ENCODE measurements around the gene NCOR2. TPM values are rescaled to one million over a fixed set of nuclear protein-coding genes. Genes with fewer than 3 reads are reported as not detected.

Gene NCOR2
- polyA plus RNA-seq, 1 donor (not counting 4 experiments of a cell fraction or from before 2014, with no cell fraction given), result 4.7 TPM

DNA sequence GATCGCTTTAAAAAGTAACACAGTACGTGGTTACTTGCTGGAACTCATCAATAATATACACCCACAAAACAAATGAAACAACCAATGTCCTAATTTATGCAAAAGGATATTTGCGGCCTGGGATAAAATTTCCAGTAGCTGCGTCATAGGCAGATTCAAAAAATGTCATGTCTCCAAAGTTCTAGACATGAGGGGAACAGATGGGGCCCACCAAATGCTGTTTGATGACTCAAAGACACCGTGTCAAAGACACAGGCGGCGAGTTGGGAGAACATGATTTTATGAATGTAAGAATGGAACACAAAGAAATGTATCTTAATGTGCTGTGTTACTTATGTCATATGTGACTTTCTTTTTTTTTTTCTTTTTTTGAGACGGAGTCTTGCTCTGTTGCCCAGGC is 34.3 kb upstream of the NCOR2 start:
- dilution Hi-C loops (cut with MboI; ENCODE audit: extremely low pct_ligation_motif_present, low sequenced_read_pairs), result no loop called here
- H3K27ac ChIP-seq (ENCODE audit: control insufficient read depth, insufficient read depth, low read length), result no peak overlapping the region
- no peak overlapping the region for H2AFZ ChIP-seq (ENCODE audit: control insufficient read depth, low read length)
- no peaks in the 10 kb centered on the region for H3K9me1 ChIP-seq (ENCODE audit: control insufficient read depth, extremely low read depth, insufficient read depth, low read length)
- no peak overlapping the region for H3K4me2 ChIP-seq (ENCODE audit: control insufficient read depth, extremely low read depth, insufficient read depth, low read depth, low read length)
- no peak for DNase-seq (ENCODE audit: low read depth, low spot score)
- H3K36me3 ChIP-seq (ENCODE audit: control insufficient read depth in 2 of 2, extremely low read depth in 1 of 2, insufficient read depth in 2 of 2, low read length in 2 of 2), result no peaks in the 10 kb centered on the region
- H3K9ac ChIP-seq (ENCODE audit: control insufficient read depth, extremely low read depth, insufficient read depth, low read length), result no peak overlapping the region
- no peaks in the 10 kb centered on the region for H3K4me1 ChIP-seq (ENCODE audit: control insufficient read depth, extremely low read depth, insufficient read depth, low read length)
- H4K20me1 ChIP-seq (ENCODE audit: control insufficient read depth, extremely low read depth, insufficient read depth, low read length), result no peaks in the 10 kb centered on the region
- FAIRE-seq, result no peak
- TF ChIP-seq, protein P1, sequence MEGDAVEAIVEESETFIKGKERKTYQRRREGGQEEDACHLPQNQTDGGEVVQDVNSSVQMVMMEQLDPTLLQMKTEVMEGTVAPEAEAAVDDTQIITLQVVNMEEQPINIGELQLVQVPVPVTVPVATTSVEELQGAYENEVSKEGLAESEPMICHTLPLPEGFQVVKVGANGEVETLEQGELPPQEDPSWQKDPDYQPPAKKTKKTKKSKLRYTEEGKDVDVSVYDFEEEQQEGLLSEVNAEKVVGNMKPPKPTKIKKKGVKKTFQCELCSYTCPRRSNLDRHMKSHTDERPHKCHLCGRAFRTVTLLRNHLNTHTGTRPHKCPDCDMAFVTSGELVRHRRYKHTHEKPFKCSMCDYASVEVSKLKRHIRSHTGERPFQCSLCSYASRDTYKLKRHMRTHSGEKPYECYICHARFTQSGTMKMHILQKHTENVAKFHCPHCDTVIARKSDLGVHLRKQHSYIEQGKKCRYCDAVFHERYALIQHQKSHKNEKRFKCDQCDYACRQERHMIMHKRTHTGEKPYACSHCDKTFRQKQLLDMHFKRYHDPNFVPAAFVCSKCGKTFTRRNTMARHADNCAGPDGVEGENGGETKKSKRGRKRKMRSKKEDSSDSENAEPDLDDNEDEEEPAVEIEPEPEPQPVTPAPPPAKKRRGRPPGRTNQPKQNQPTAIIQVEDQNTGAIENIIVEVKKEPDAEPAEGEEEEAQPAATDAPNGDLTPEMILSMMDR (optimal IDR thresholded peaks at IDR 0.05 in 1 of 3, IDR thresholded peaks at IDR 0.05 in 1 of 3, conservative IDR thresholded peaks at IDR 0.05 in 1 of 3; ENCODE audit: extremely low read depth in 1 of 3, insufficient read depth in 2 of 3, low read length in 3 of 3), result no peak
- TF ChIP-seq EZH2 (IDR thresholded peaks at IDR 0.05; ENCODE audit: low read length), result no peak
- H3K79me2 ChIP-seq (ENCODE audit: control insufficient read depth, insufficient read depth, low read length), result no peaks in the 10 kb centered on the region
- H3K4me3 ChIP-seq (ENCODE audit: control insufficient read depth in 2 of 3, extremely low read depth in 1 of 3, insufficient read depth in 2 of 3, low read depth in 1 of 3, low read length in 3 of 3), result no peak overlapping the region
- H3K27me3 ChIP-seq (ENCODE audit: control insufficient read depth, extremely low read depth, insufficient read depth, low read length), result no peaks in the 10 kb centered on the region
- H3K9me3 ChIP-seq (ENCODE audit: control insufficient read depth, low read depth, low read length), result no peaks in the 10 kb centered on the region

DNA sequence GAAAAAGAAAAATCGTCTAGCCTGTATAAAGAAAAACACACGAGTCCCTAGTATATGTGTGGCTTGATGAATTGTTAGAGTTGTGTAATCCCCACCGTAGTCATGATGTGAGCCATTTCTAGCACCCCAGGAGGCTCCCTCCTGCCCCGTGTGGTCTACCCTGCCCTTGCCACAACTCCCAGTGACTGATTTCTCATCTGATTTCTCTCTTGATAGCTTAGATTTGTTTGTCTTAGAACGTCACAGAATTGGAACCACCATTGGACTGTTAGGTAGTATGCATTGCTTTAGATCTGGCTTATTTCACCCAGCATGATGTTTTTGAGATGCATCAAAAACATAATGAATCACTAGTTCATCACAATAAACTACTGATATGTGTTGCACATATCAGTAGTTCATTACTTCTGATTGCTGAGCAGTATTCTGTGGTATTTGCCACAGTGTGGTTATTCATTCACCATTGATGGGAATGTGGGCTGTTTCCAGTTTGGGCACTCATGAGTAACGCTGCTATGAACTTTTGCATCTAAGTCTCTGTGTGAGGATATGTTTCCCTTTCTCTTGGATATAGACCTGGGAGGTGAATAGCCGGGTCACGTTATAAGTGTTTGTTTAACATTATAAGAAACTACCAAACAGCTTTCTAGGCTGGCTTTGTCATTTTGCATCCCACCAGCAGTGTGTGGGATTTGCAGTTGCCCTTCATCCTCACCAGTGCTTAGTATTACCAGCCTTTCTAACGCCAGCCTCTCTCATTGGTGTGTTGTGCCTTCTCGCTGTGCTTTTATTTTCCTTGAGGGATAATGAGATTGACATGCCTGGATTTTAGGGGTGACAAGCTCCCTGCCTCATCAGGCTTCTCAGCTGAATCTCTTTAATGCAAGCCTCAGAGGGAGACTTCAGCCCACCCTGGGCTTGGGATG is 31.9 kb upstream of the NCOR2 start:
- Histone ChIP-seq H3K27me3 (ENCODE audit: control insufficient read depth, extremely low read depth, insufficient read depth, low read length) (no peaks in the 10 kb centered on the region), H3K36me3 (ENCODE audit: control insufficient read depth in 2 of 2, extremely low read depth in 1 of 2, insufficient read depth in 2 of 2, low read length in 2 of 2) (no peaks in the 10 kb centered on the region), H3K9me1 (ENCODE audit: control insufficient read depth, extremely low read depth, insufficient read depth, low read length) (no peaks in the 10 kb centered on the region), H3K4me2 (ENCODE audit: control insufficient read depth, extremely low read depth, insufficient read depth, low read depth, low read length) (no peak overlapping the region), H3K79me2 (ENCODE audit: control insufficient read depth, insufficient read depth, low read length) (no peaks in the 10 kb centered on the region), H3K9me3 (ENCODE audit: control insufficient read depth, low read depth, low read length) (no peaks in the 10 kb centered on the region), H3K9ac (ENCODE audit: control insufficient read depth, extremely low read depth, insufficient read depth, low read length) (no peak overlapping the region), H4K20me1 (ENCODE audit: control insufficient read depth, extremely low read depth, insufficient read depth, low read length) (no peaks in the 10 kb centered on the region), H3K27ac (ENCODE audit: control insufficient read depth, insufficient read depth, low read length) (no peak overlapping the region), H2AFZ (ENCODE audit: control insufficient read depth, low read length) (no peak overlapping the region), H3K4me3 (ENCODE audit: control insufficient read depth in 2 of 3, extremely low read depth in 1 of 3, insufficient read depth in 2 of 3, low read depth in 1 of 3, low read length in 3 of 3) (no peak overlapping the region), H3K4me1 (ENCODE audit: control insufficient read depth, extremely low read depth, insufficient read depth, low read length) (no peaks in the 10 kb centered on the region)
- TF ChIP-seq, protein P1 (optimal IDR thresholded peaks at IDR 0.05 in 1 of 3, IDR thresholded peaks at IDR 0.05 in 1 of 3, conservative IDR thresholded peaks at IDR 0.05 in 1 of 3; ENCODE audit: extremely low read depth in 1 of 3, insufficient read depth in 2 of 3, low read length in 3 of 3), result peak in 2 of 3 experiments; percentile 22 to 34
- no peak for TF ChIP-seq EZH2 (IDR thresholded peaks at IDR 0.05; ENCODE audit: low read length)
- dilution Hi-C loops (cut with MboI; ENCODE audit: extremely low pct_ligation_motif_present, low sequenced_read_pairs), result no loop called here
- FAIRE-seq, result peak; percentile 32
- DNase-seq (ENCODE audit: low read depth, low spot score), result no peak

All from keratinocyte (primary cell).